GM12878 (cell line): ENCODE results near the gene RMDN3. TPM values are rescaled to one million over a fixed set of nuclear protein-coding genes. Genes with fewer than 3 reads are reported as not detected.

ENCODE experiments used
- ATAC-seq: fragments of 200-7000 bp; cut with Tn5 transposase; 3 replicates; pipeline ENCODE4 v1.9.1; 2020; ENCODE audit warnings: mild to moderate bottlenecking, moderate library complexity
- BruUV-seq: library from RNA; stranded (reverse); fragments of 400-500 nt; replicated peaks from 2 replicates; lab custom pipeline; 2021; lab: Mats Ljungman, UMichigan
- CTCF ChIA-PET: fragments of 300-600 bp; sonication (Branson Sonifier 250); formaldehyde crosslinking; extraction: SDS; loops from one replicate; lab custom pipeline; 2021; ENCODE audit warnings: inconsistent platforms; lab: Yijun Ruan, JAX
- POLR2A ChIA-PET: fragments of 350-600 bp; formaldehyde crosslinking; extraction: SDS; loops from one replicate; lab custom pipeline; 2021; ENCODE audit warnings: inconsistent platforms; lab: Charles Lee
- RAD21 ChIA-PET: fragments of 300-600 bp; sonication (Branson Sonifier 250); formaldehyde crosslinking; loops from one replicate; lab custom pipeline; 2023; ENCODE audit warnings: antibody characterized with exemption; ENCODE audit not compliant: unreplicated experiment; lab: Charles Lee
- SMC1A ChIA-PET: fragments of 300-600 bp; sonication (Branson Sonifier 250); formaldehyde crosslinking; loops from one replicate; lab custom pipeline; 2023; ENCODE audit not compliant: unreplicated experiment, uncharacterized antibody; lab: Charles Lee
- DNase-seq: peaks from one replicate; pipeline ENCODE4 v3.0.0-alpha.2; 2011; ENCODE audit warnings: low read depth, low spot score
- FAIRE-seq: peaks from 3 replicates; lab custom pipeline; 2011; peaks lifted over from hg19 to GRCh38; lab: Jason Lieb, UNC
- H2AFZ ChIP-seq: 2 replicates; pipeline ENCODE4 v1.6.0; 2011; ENCODE audit warnings: low read depth, low read length, control low read depth; ENCODE audit not compliant: control insufficient read depth
- H3K27ac ChIP-seq: 2 replicates; pipeline ENCODE4 v1.5.1; 2011; ENCODE audit warnings: control low read depth; ENCODE audit not compliant: control insufficient read depth, insufficient read depth
- H3K27me3 ChIP-seq, 2 experiments: replicated peaks in 1 of 2; 2 replicates each; pipeline versions ENCODE4 v1.6.0 to v1.6.1; 2011; ENCODE audit warnings: low read length in 1 of 2; ENCODE audit not compliant: control insufficient read depth in 2 of 2, insufficient read depth in 2 of 2
- H3K36me3 ChIP-seq, 2 experiments: 2 replicates each; pipeline ENCODE4 v1.5.1; 2011; ENCODE audit warnings: low read length in 1 of 2; ENCODE audit not compliant: control insufficient read depth in 2 of 2, insufficient read depth in 2 of 2
- H3K4me1 ChIP-seq: 2 replicates; pipeline ENCODE4 v1.6.1; 2011; ENCODE audit warnings: mild to moderate bottlenecking, low read length, moderate library complexity, mixed read lengths; ENCODE audit not compliant: control insufficient read depth, insufficient read depth
- H3K4me2 ChIP-seq: 2 replicates; pipeline ENCODE4 v1.6.0; 2011; ENCODE audit warnings: control low read depth; ENCODE audit not compliant: control insufficient read depth, insufficient read depth
- H3K4me3 ChIP-seq: fragments of 200-600 bp; sonication (generic); 2 replicates; pipeline ENCODE4 v1.5.1; 2016
- H3K79me2 ChIP-seq: 2 replicates; pipeline ENCODE4 v1.6.0; 2011; ENCODE audit warnings: low read length; ENCODE audit not compliant: control insufficient read depth, insufficient read depth
- H3K9ac ChIP-seq: 2 replicates; pipeline ENCODE4 v1.8.0; 2011; ENCODE audit warnings: low read length, control low read depth, mixed read lengths; ENCODE audit not compliant: control insufficient read depth, insufficient read depth
- H3K9me3 ChIP-seq: replicated peaks from 3 replicates; pipeline ENCODE4 v1.5.1; 2011; ENCODE audit warnings: mild to moderate bottlenecking, low read length; ENCODE audit not compliant: control insufficient read depth, insufficient read depth
- H4K20me1 ChIP-seq: 2 replicates; pipeline ENCODE4 v1.6.0; 2011; ENCODE audit not compliant: control insufficient read depth, insufficient read depth
- CHD4 ChIP-seq: fragments of 200-600 bp; sonication (generic); IDR thresholded peaks from 2 replicates; pipeline ENCODE4 v1.6.1; 2016; ENCODE audit warnings: mild to moderate bottlenecking
- ETV6 ChIP-seq, 2 experiments: fragments of 450-650 bp in 1 of 2; IDR thresholded peaks in 1 of 2; conservative IDR thresholded peaks in 1 of 2; 2 replicates each; pipeline ENCODE4 v1.6.1; 2014; ENCODE audit warnings: antibody characterized with exemption in 1 of 2, borderline replicate concordance in 1 of 2, low read depth in 1 of 2, mild to moderate bottlenecking in 1 of 2, moderate library complexity in 1 of 2
- MXI1 ChIP-seq: fragments of 150-350 bp; IDR thresholded peaks from 2 replicates; pipeline ENCODE4 v1.6.1; 2011; ENCODE audit warnings: low read depth, mild to moderate bottlenecking, inconsistent platforms, low read length, improper control_type of control experiment
- RAD51 ChIP-seq: fragments of 450-650 bp; IDR thresholded peaks from 2 replicates; pipeline ENCODE4 v1.6.1; 2016; ENCODE audit warnings: moderate library complexity, mild to moderate bottlenecking, inconsistent platforms
- TAF1 ChIP-seq: IDR thresholded peaks from 2 replicates; pipeline ENCODE4 v1.6.1; 2011; ENCODE audit warnings: mild to moderate bottlenecking, low read depth, low read length, borderline replicate concordance
- TCF3 ChIP-seq: IDR thresholded peaks from 2 replicates; pipeline ENCODE4 v1.6.1; 2012; ENCODE audit warnings: low read depth, mild to moderate bottlenecking, low read length, borderline replicate concordance; ENCODE audit not compliant: insufficient read depth
- YBX1 ChIP-seq: fragments of 450-650 bp; IDR thresholded peaks from 2 replicates; pipeline ENCODE4 v1.6.1; 2016; ENCODE audit warnings: antibody characterized with exemption
- WGBS: methylation state at CpG from one replicate; pipeline ENCODE4 v1.1.6; 2016; ENCODE audit warnings: low lambda C conversion rate; ENCODE audit not compliant: insufficient replicate concordance, insufficient coverage; ENCODE audit errors: missing lambda C conversion rate; 5-methylcytosine and 5-hydroxymethylcytosine counted together
- in situ Hi-C: fragments of 300-500 bp; cut with MboI; formaldehyde crosslinking; loops from 9 replicates; pipeline ENCODE4 v1.14.3; 2018; ENCODE audit warnings: mixed read lengths
- intact Hi-C: fragments of 100-400 bp; cut with micrococcal nuclease; formaldehyde crosslinking; loops from one replicate; pipeline ENCODE4 v1.14.2; 2022; ENCODE audit not compliant: unreplicated experiment
- polyA plus RNA-seq, 11 experiments: library from polyadenylated mRNA; depleted of rRNA in 4 of 11; unstranded in 6 of 11; stranded (reverse) in 5 of 11; fragments of >200 nt; fragmentation: Nextera tagmentation in 4 of 11; fragmentation: Illumina TruSeq in 1 of 11; extraction: Ambion mirVana in 4 of 11; extraction: Trizol in 1 of 11; gene quantifications; 1 replicate in 1 of 11; 2 replicates in 10 of 11; pipeline versions ENCODE4 v1.2.1 to v1.2.3, GENCODE V29; 2011 to 2016; ENCODE audit warnings: inconsistent platforms in 2 of 11, missing spikeins in 2 of 11, low read depth in 1 of 11
- total RNA-seq, 4 experiments: library from RNA; depleted of rRNA in 3 of 4; stranded (reverse); fragments of >200 nt in 3 of 4; fragmentation: Illumina TruSeq in 1 of 4; extraction: Trizol in 1 of 4; gene quantifications; 2 replicates each; pipeline versions ENCODE4 v1.2.1 to v1.2.3, GENCODE V29; 2013 to 2021
- TF ChIP-seq, protein P1 (sequence below): fragments of 450-650 bp; IDR thresholded peaks from 2 replicates; pipeline ENCODE4 v1.6.1; 2018; ENCODE audit warnings: borderline replicate concordance, mild to moderate bottlenecking; ENCODE audit not compliant: partially characterized antibody

The RMDN3 gene
- total and polyA plus RNA-seq, 10 of the 15 experiments (the other 5 are each of a cell fraction or from before 2014, with no cell fraction given): 5.7 to 44.4 (median 20.3) TPM

DNA sequence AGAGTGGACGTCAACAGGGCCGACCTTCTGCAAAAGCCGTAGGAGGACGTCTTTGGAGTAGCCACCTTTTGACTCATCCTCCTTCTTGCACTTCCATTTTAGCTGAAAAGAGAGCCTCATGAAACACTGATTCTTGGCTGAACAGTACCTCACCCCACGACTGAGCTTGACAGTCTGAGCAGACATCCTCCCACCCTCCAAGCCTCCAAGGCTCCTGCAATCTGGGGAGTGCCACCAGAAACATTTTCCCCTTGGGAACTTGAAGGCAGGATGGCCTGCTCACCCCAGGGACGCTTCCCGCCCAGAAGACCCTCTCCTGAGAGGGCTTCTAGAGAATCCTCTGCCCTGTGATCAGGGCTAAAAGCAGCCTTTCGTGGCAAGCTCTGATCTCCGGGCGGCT, 20.0 kb upstream of the RMDN3 start:
- RAD21 ChIA-PET: no interaction called here
- Histone ChIP-seq H4K20me1 (no peaks in the 10 kb centered on the region), H3K36me3 (peaks cover 2 to 24% of the 10 kb centered on the region in 2 experiments; a peak in 3 of 4 replicates), H3K9ac (no peak overlapping the region), H3K9me3 (no peaks in the 10 kb centered on the region), H3K27ac (no peak overlapping the region), H2AFZ (no peak overlapping the region), H3K4me1 (peaks cover 10% of the 10 kb centered on the region), H3K4me2 (no peak overlapping the region), H3K27me3 (no peaks in the 10 kb centered on the region), H3K79me2 (no peaks in the 10 kb centered on the region), H3K4me3 (no peak overlapping the region)
- CTCF ChIA-PET: no interaction called here
- SMC1A ChIA-PET: no interaction called here
- FAIRE-seq (no peak), DNase-seq (no peak), ATAC-seq (no peak)
- no TSS peak for BruUV-seq
- TF ChIP-seq, protein P1, sequence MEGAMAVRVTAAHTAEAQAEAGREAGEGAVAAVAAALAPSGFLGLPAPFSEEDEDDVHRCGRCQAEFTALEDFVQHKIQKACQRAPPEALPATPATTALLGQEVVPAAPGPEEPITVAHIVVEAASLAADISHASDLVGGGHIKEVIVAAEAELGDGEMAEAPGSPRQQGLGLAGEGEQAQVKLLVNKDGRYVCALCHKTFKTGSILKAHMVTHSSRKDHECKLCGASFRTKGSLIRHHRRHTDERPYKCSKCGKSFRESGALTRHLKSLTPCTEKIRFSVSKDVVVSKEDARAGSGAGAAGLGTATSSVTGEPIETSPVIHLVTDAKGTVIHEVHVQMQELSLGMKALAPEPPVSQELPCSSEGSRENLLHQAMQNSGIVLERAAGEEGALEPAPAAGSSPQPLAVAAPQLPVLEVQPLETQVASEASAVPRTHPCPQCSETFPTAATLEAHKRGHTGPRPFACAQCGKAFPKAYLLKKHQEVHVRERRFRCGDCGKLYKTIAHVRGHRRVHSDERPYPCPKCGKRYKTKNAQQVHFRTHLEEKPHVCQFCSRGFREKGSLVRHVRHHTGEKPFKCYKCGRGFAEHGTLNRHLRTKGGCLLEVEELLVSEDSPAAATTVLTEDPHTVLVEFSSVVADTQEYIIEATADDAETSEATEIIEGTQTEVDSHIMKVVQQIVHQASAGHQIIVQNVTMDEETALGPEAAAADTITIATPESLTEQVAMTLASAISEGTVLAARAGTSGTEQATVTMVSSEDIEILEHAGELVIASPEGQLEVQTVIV: no peak
- TF ChIP-seq TCF3 (no peak), CHD4 (no peak), RAD51 (no peak), YBX1 (no peak), ETV6 (conservative IDR thresholded peaks at IDR 0.05 in 1 of 2, IDR thresholded peaks at IDR 0.05 in 1 of 2; ENCODE audit: borderline replicate concordance in 1 of 2, low read depth in 1 of 2) (no peak), MXI1 (no peak), TAF1 (no peak)
- WGBS: 89% methylated on average over 10 of the region's 10 CpGs
- in situ Hi-C loops (no loop called here), intact Hi-C loops (no loop called here)
- POLR2A ChIA-PET: no interaction called here
